GM12872 (cell line): ENCODE data around the gene KDM2A.

Source experiments
- CTCF ChIP-seq: IDR thresholded peaks from 3 replicates; pipeline ENCODE4 v1.5.1; 2011; ENCODE audit warnings: low read depth, mild to moderate bottlenecking, low read length, moderate library complexity; ENCODE audit not compliant: insufficient read depth

Gene KDM2A

GRCh38 chr11:67268962-67269268 lies 149.9 kb downstream of the KDM2A start:
- no peak for TF ChIP-seq CTCF

GRCh38 chr11:67269401-67270255 lies 150.6 kb downstream of the KDM2A start:
- no peak for TF ChIP-seq CTCF

- TF ChIP-seq CTCF: no peak
Measured at GRCh38 chr11:67270256-67271204, 151.5 kb downstream of the KDM2A start.

- TF ChIP-seq CTCF: no peak
Measured at GRCh38 chr11:67271205-67271540, 152.1 kb downstream of the KDM2A start.

GRCh38 chr11:67271541-67272284 lies 152.7 kb downstream of the KDM2A start:
- no peak for TF ChIP-seq CTCF

GRCh38 chr11:67272327-67273259 lies 153.5 kb downstream of the KDM2A start:
- TF ChIP-seq CTCF: no peak
